Measurements from ENCODE around the gene KMT5C. TPM values are rescaled to one million over a fixed set of nuclear protein-coding genes. Genes with fewer than 3 reads are reported as not detected.

Gene KMT5C
- total and polyA plus RNA-seq, 10 of the 15 experiments (the other 5 are each of a cell fraction or from before 2014, with no cell fraction given) = 0.20 to 15.8 (median 4.3) TPM; not detected in 1

DNA sequence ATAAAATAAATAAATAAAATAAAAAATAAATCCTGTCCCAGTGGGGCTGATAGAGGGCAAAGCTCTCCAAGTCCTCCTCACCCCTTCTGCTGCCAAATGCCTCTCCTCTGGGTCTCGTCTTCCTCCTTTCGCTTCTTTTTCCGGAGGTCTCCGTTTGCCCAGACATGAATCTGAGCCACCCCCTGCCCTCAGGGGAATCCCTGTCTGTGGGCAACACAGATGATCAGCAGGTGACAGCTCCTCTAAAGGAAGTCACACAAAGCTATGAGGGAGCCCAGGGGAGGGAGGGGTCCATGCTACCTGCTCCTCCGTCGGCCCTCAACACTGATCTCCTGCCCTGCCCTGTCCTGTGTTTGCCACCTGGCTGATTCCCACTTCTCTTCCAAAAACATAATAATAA lies 15.0 kb upstream of the KMT5C start:
- ChIA-PET POLR2A (interaction anchor here (2.2 kb wide), 1 partner anchor 14 kb away, joined by 7 read pairs; the partner anchor contains the start of gene KMT5C), RAD21 (ENCODE audit: unreplicated experiment) (interaction anchor here (1.0 kb wide), 1 partner anchor 15 kb away, joined by 3 read pairs; the partner anchor contains the start of gene KMT5C), CTCF (interaction anchor here (1.4 to 1.5 kb wide), 2 partner anchors 22 to 65 kb away, joined by 3 read pairs; no protein-coding TSS in a partner anchor), SMC1A (ENCODE audit: uncharacterized antibody, unreplicated experiment) (no interaction called here)
- H3K27me3 ChIP-seq (replicated peaks in 1 of 2; ENCODE audit: control insufficient read depth in 2 of 2, insufficient read depth in 2 of 2, low read length in 1 of 2) = no peaks in the 10 kb centered on the region
- intact Hi-C loops (cut with micrococcal nuclease; ENCODE audit: unreplicated experiment) = no loop called here
- FAIRE-seq = no peak
- 83% methylated on average over 6 of the region's 6 CpGs for WGBS (ENCODE audit: insufficient coverage, insufficient replicate concordance, low lambda C conversion rate, missing lambda C conversion rate)
- H3K4me1 ChIP-seq (ENCODE audit: control insufficient read depth, insufficient read depth, low read length) = no peaks in the 10 kb centered on the region
- H3K4me3 ChIP-seq = no peak overlapping the region
- no peak overlapping the region for H3K4me2 ChIP-seq (ENCODE audit: control insufficient read depth, insufficient read depth)
- no peak for ATAC-seq
- no peaks in the 10 kb centered on the region for H3K36me3 ChIP-seq (ENCODE audit: control insufficient read depth in 2 of 2, insufficient read depth in 2 of 2, low read length in 1 of 2)
- BruUV-seq (replicated peaks) = no TSS peak
- H3K79me2 ChIP-seq (ENCODE audit: control insufficient read depth, insufficient read depth, low read length) = no peaks in the 10 kb centered on the region
- no peaks in the 10 kb centered on the region for H3K9me3 ChIP-seq (replicated peaks; ENCODE audit: control insufficient read depth, insufficient read depth, low read length)
- DNase-seq (ENCODE audit: low read depth, low spot score) = no peak
- no peak overlapping the region for H3K9ac ChIP-seq (ENCODE audit: control insufficient read depth, insufficient read depth, low read length)
- H3K27ac ChIP-seq (ENCODE audit: control insufficient read depth, insufficient read depth) = no peak overlapping the region
- in situ Hi-C loops (cut with MboI) = no loop called here
- H4K20me1 ChIP-seq (ENCODE audit: control insufficient read depth, insufficient read depth) = no peaks in the 10 kb centered on the region
- H2AFZ ChIP-seq (ENCODE audit: control insufficient read depth, low read depth, low read length) = peak overlapping the region; percentile 3; the same call in 1 of the 2 replicates
- TF ChIP-seq MTA3 (IDR thresholded peaks at IDR 0.05; ENCODE audit: borderline replicate concordance, low read length) = no peak
- no peak for TF ChIP-seq CEBPB (IDR thresholded peaks at IDR 0.05; ENCODE audit: borderline replicate concordance in 1 of 2, low read depth in 2 of 2, low read length in 2 of 2)
- TF ChIP-seq NBN (IDR thresholded peaks at IDR 0.05) = no peak
- TF ChIP-seq NR2C1 (IDR thresholded peaks at IDR 0.05) = no peak
- TF ChIP-seq BHLHE40 (IDR thresholded peaks at IDR 0.05; ENCODE audit: borderline replicate concordance in 1 of 2, low read depth in 2 of 2, low read length in 1 of 2) = no peak
- no peak for TF ChIP-seq TARDBP (IDR thresholded peaks at IDR 0.05; ENCODE audit: borderline replicate concordance)
- no peak for TF ChIP-seq GATAD2B (conservative IDR thresholded peaks at IDR 0.05; ENCODE audit: low read depth)
- TF ChIP-seq LARP7 (IDR thresholded peaks at IDR 0.05) = no peak
- TF ChIP-seq, protein P1, sequence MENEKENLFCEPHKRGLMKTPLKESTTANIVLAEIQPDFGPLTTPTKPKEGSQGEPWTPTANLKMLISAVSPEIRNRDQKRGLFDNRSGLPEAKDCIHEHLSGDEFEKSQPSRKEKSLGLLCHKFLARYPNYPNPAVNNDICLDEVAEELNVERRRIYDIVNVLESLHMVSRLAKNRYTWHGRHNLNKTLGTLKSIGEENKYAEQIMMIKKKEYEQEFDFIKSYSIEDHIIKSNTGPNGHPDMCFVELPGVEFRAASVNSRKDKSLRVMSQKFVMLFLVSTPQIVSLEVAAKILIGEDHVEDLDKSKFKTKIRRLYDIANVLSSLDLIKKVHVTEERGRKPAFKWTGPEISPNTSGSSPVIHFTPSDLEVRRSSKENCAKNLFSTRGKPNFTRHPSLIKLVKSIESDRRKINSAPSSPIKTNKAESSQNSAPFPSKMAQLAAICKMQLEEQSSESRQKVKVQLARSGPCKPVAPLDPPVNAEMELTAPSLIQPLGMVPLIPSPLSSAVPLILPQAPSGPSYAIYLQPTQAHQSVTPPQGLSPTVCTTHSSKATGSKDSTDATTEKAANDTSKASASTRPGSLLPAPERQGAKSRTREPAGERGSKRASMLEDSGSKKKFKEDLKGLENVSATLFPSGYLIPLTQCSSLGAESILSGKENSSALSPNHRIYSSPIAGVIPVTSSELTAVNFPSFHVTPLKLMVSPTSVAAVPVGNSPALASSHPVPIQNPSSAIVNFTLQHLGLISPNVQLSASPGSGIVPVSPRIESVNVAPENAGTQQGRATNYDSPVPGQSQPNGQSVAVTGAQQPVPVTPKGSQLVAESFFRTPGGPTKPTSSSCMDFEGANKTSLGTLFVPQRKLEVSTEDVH (IDR thresholded peaks at IDR 0.05; ENCODE audit: low read depth, partially characterized antibody) = no peak
- TF ChIP-seq HDAC6 (IDR thresholded peaks at IDR 0.05; ENCODE audit: unreplicated experiment) = no peak
- TF ChIP-seq EGR1 (IDR thresholded peaks at IDR 0.05; ENCODE audit: borderline replicate concordance in 1 of 2, low read depth in 2 of 2, low read length in 2 of 2) = no peak
- no peak for TF ChIP-seq CBX5 (IDR thresholded peaks at IDR 0.05; ENCODE audit: low read depth)
